T-helper 2 cell treated with Interferon-gamma antibody and Interleukin-4, amounts not matched to agents 100 ng/mL and 5 ng/mL, for 36 hours (primary cell): ENCODE results near the gene DBNL. TPM values are rescaled to one million over a fixed set of nuclear protein-coding genes. Genes with fewer than 3 reads are reported as not detected.

Experiments used
- intact Hi-C: fragments of 100-400 bp; cut with micrococcal nuclease; formaldehyde crosslinking; loops from one replicate; pipeline ENCODE4 v1.15.1; 2023
- total RNA-seq: library from RNA; stranded (reverse); gene quantifications from 2 replicates; pipeline ENCODE4 v1.2.3, GENCODE V29; 2022

The DBNL gene
- total RNA-seq, 1 donor from 2014 or later: 173 TPM

GRCh38 chr7:44060948-44061644 lies 16.6 kb downstream of the DBNL start:
- intact Hi-C loops: no loop called here

- intact Hi-C loops: no loop called here
Observed at GRCh38 chr7:44061645-44062179, 17.2 kb downstream of the DBNL start.

- intact Hi-C loops: no loop called here
Observed at GRCh38 chr7:44062180-44062902, 17.8 kb downstream of the DBNL start.

GRCh38 chr7:44062903-44063295 lies 18.4 kb downstream of the DBNL start:
- intact Hi-C loops: no loop called here

GRCh38 chr7:44063547-44063893 lies 19.0 kb downstream of the DBNL start:
- intact Hi-C loops: no loop called here

- intact Hi-C loops: no loop called here
Observed at GRCh38 chr7:44063894-44064651, 19.6 kb downstream of the DBNL start.

- intact Hi-C loops: no loop called here
Observed at GRCh38 chr7:44064791-44065430, 20.4 kb downstream of the DBNL start.

GRCh38 chr7:44065431-44066110 lies 21.1 kb downstream of the DBNL start, which contains the start of gene PGAM2:
Gene PGAM2, minus strand, starts transcription at chr7:44065567. Its CDS starts 38 bp downstream, at chr7:44065529.
- intact Hi-C loops: no loop called here

GRCh38 chr7:44066111-44066460 lies 21.6 kb downstream of the DBNL start:
- intact Hi-C loops: no loop called here

GRCh38 chr7:44066494-44067063 lies 22.1 kb downstream of the DBNL start:
- intact Hi-C loops: no loop called here

GRCh38 chr7:44067064-44067951 lies 22.8 kb downstream of the DBNL start:
- intact Hi-C loops: no loop called here

GRCh38 chr7:44068054-44068453 lies 23.6 kb downstream of the DBNL start:
- intact Hi-C loops: no loop called here

GRCh38 chr7:44071726-44072363 lies 27.3 kb downstream of the DBNL start:
- intact Hi-C loops: loop anchor here (1.0 kb wide), 1 partner anchor 124 kb away; no protein-coding TSS in a partner anchor

- intact Hi-C loops: loop anchor here (1.0 kb wide), 1 partner anchor 124 kb away; no protein-coding TSS in a partner anchor
Observed at GRCh38 chr7:44072364-44073231, 28.1 kb downstream of the DBNL start.

GRCh38 chr7:44073664-44074348 lies 29.3 kb downstream of the DBNL start:
- intact Hi-C loops: no loop called here

- intact Hi-C loops: no loop called here
Observed at GRCh38 chr7:44074349-44074695, 29.8 kb downstream of the DBNL start.

GRCh38 chr7:44075296-44076075 lies 31.0 kb downstream of the DBNL start:
- intact Hi-C loops: no loop called here
